RPMI7951 (cell line): Measurements from ENCODE around the gene VPS36. TPM values are rescaled to one million over a fixed set of nuclear protein-coding genes. Genes with fewer than 3 reads are reported as not detected.
A peak's percentile ranks its signal among the peaks of the same experiment; 100 is the strongest.

ENCODE experiments used
- DNase-seq: peaks from one replicate; pipeline ENCODE4 v3.0.0-alpha.2; 2012; ENCODE audit warnings: low read depth
- total RNA-seq: library from RNA; depleted of rRNA; stranded (reverse); fragments of >200 nt; shearing (Covaris generic); gene quantifications from 2 replicates; pipeline ENCODE4 v1.2.3, GENCODE V29; 2014; rRNA removed

VPS36 gene
- total RNA-seq, 1 experiment from 2014 or later: 24.4 TPM

- no peak for DNase-seq
Measured at GRCh38 chr13:52377898-52378297, 72.5 kb downstream of the VPS36 start.

GRCh38 chr13:52374873-52375411 is 75.5 kb downstream of the VPS36 start:
- DNase-seq: no peak

- no peak for DNase-seq
Measured at GRCh38 chr13:52374389-52374788, 76.0 kb downstream of the VPS36 start.

- DNase-seq: peak; percentile 24
Measured at GRCh38 chr13:52373277-52373676, 77.2 kb downstream of the VPS36 start.

GRCh38 chr13:52371736-52372247 is 78.6 kb downstream of the VPS36 start:
- DNase-seq: peak; percentile 83

- DNase-seq: no peak
Measured at GRCh38 chr13:52366291-52366690, 84.1 kb downstream of the VPS36 start.

Other genes starting within 250 kb of the VPS36 start
- gene THSD1, start 44.5 kb downstream of the VPS36 start, total RNA-seq: 2.8 and 3.5 TPM in 2 replicates
- gene CKAP2, start 4.8 kb upstream of the VPS36 start, total RNA-seq: 81.0 and 110 TPM in 2 replicates
- gene HNRNPA1L2, start 191.8 kb upstream of the VPS36 start, total RNA-seq: 1.4 and 2.2 TPM in 2 replicates
- 36.2 and 46.3 TPM in 2 replicates for gene SUGT1, start 202.2 kb upstream of the VPS36 start, total RNA-seq